H9 (cell line): ENCODE measurements around the gene RABGAP1L. TPM values are rescaled to one million over a fixed set of nuclear protein-coding genes. Genes with fewer than 3 reads are reported as not detected.

Source experiments
- DNase-seq: peaks from one replicate; pipeline ENCODE4 v3.0.0-alpha.2; 2017
- H2AFZ ChIP-seq: one replicate; pipeline ENCODE4 v1.6.1; 2013; ENCODE audit warnings: mild to moderate bottlenecking, low read length, control low read depth, moderate library complexity
- H2AK5ac ChIP-seq: 2 replicates; pipeline ENCODE4 v1.6.1; 2013; ENCODE audit warnings: low read length, control low read depth, mixed read lengths; ENCODE audit not compliant: insufficient read length
- H2BK120ac ChIP-seq: one replicate; pipeline ENCODE4 v1.6.1; 2013; ENCODE audit warnings: low read depth, mild to moderate bottlenecking, low read length, control low read depth, inconsistent platforms; ENCODE audit not compliant: poor library complexity, severe bottlenecking
- H2BK12ac ChIP-seq: 2 replicates; pipeline ENCODE4 v1.6.1; 2013; ENCODE audit warnings: low read length, control low read depth, mixed read lengths, low read depth; ENCODE audit not compliant: insufficient read length
- H2BK15ac ChIP-seq: 2 replicates; pipeline ENCODE4 v1.6.1; 2013; ENCODE audit warnings: low read depth, low read length, control low read depth
- H2BK20ac ChIP-seq: one replicate; pipeline ENCODE4 v1.6.1; 2013; ENCODE audit warnings: low read depth, mild to moderate bottlenecking, low read length, control low read depth, inconsistent platforms; ENCODE audit not compliant: poor library complexity, severe bottlenecking
- H2BK5ac ChIP-seq: 2 replicates; pipeline ENCODE4 v1.6.1; 2013; ENCODE audit warnings: low read length, control low read depth, mixed read lengths; ENCODE audit not compliant: insufficient read length
- H3K14ac ChIP-seq: 2 replicates; pipeline ENCODE4 v1.6.1; 2013; ENCODE audit warnings: low read length, control low read depth; ENCODE audit not compliant: insufficient read depth
- H3K18ac ChIP-seq: 2 replicates; pipeline ENCODE4 v1.6.1; 2013; ENCODE audit warnings: low read depth, mild to moderate bottlenecking, mixed read lengths, low read length, control low read depth; ENCODE audit not compliant: insufficient read length
- H3K23ac ChIP-seq: 2 replicates; pipeline ENCODE4 v1.6.1; 2013; ENCODE audit warnings: low read length, control low read depth, mixed read lengths, low read depth; ENCODE audit not compliant: insufficient read length
- H3K23me2 ChIP-seq: 2 replicates; pipeline ENCODE4 v1.6.1; 2013; ENCODE audit warnings: low read depth, mild to moderate bottlenecking, mixed read lengths, low read length, control low read depth; ENCODE audit not compliant: insufficient read length, poor library complexity, severe bottlenecking
- H3K27ac ChIP-seq: 2 replicates; pipeline ENCODE4 v1.5.1; 2013; ENCODE audit warnings: low read length, control low read depth, mixed read lengths, low read depth; ENCODE audit not compliant: insufficient read length
- H3K27me3 ChIP-seq: 2 replicates; pipeline ENCODE4 v1.6.1; 2013; ENCODE audit warnings: low read length, control low read depth, inconsistent platforms; ENCODE audit not compliant: insufficient read depth
- H3K4ac ChIP-seq: 2 replicates; pipeline ENCODE4 v1.6.1; 2013; ENCODE audit warnings: low read depth, mild to moderate bottlenecking, control low read depth, inconsistent platforms, low read length, moderate library complexity
- H3K4me1 ChIP-seq: 2 replicates; pipeline ENCODE4 v1.6.1; 2013; ENCODE audit warnings: low read length, control low read depth, inconsistent platforms; ENCODE audit not compliant: insufficient read depth
- H3K4me2 ChIP-seq: 2 replicates; pipeline ENCODE4 v1.6.1; 2013; ENCODE audit warnings: low read length, control low read depth, mixed read lengths; ENCODE audit not compliant: insufficient read length, insufficient read depth
- H3K56ac ChIP-seq: 2 replicates; pipeline ENCODE4 v1.6.1; 2013; ENCODE audit warnings: low read depth, mild to moderate bottlenecking, mixed read lengths, low read length, control low read depth; ENCODE audit not compliant: insufficient read length
- H3K79me1 ChIP-seq: 2 replicates; pipeline ENCODE4 v1.6.1; 2013; ENCODE audit warnings: low read depth, mild to moderate bottlenecking, moderate library complexity, low read length, control low read depth, inconsistent platforms; ENCODE audit not compliant: insufficient read depth, poor library complexity, severe bottlenecking
- H3K79me2 ChIP-seq: 2 replicates; pipeline ENCODE4 v1.6.1; 2013; ENCODE audit warnings: low read length, control low read depth, inconsistent platforms; ENCODE audit not compliant: insufficient read depth
- H3K9ac ChIP-seq: 2 replicates; pipeline ENCODE4 v1.6.1; 2013; ENCODE audit warnings: low read length, control low read depth, mixed read lengths; ENCODE audit not compliant: insufficient read length; ENCODE audit errors: extremely low read depth
- H3K9me3 ChIP-seq: one replicate; pipeline ENCODE4 v1.6.1; 2013; ENCODE audit warnings: low read depth, low read length, inconsistent platforms; ENCODE audit not compliant: control insufficient read depth
- H3T11ph ChIP-seq: one replicate; pipeline ENCODE4 v1.6.1; 2013; ENCODE audit warnings: mild to moderate bottlenecking, low read length, control low read depth, inconsistent platforms
- H4K20me1 ChIP-seq: one replicate; pipeline ENCODE4 v1.6.1; 2013; ENCODE audit not compliant: control insufficient read depth, insufficient read length, insufficient read depth
- H4K5ac ChIP-seq: 2 replicates; pipeline ENCODE4 v1.6.1; 2013; ENCODE audit warnings: low read depth, mild to moderate bottlenecking, mixed read lengths, low read length, control low read depth; ENCODE audit not compliant: insufficient read length
- H4K8ac ChIP-seq: replicated peaks from 2 replicates; pipeline ENCODE4 v1.6.1; 2013; ENCODE audit warnings: low read length, control low read depth, mixed read lengths, low read depth; ENCODE audit not compliant: insufficient read length
- H4K91ac ChIP-seq: 2 replicates; pipeline ENCODE4 v1.6.1; 2013; ENCODE audit warnings: low read depth, mild to moderate bottlenecking, moderate library complexity, mixed read lengths, low read length, control low read depth; ENCODE audit not compliant: insufficient read length
- H3K27ac Mint-ChIP-seq, 3 experiments: 2 replicates in 2 of 3; 3 replicates in 1 of 3; pipeline ENCODE4 v1.8.0; 2020 to 2021; ENCODE audit warnings: mixed read lengths in 3 of 3, mild to moderate bottlenecking in 1 of 3, moderate library complexity in 1 of 3
- H3K27me3 Mint-ChIP-seq: 2 replicates; pipeline ENCODE4 v1.8.0; 2021; ENCODE audit warnings: low read depth, mild to moderate bottlenecking, moderate library complexity, mixed read lengths
- H3K36me3 Mint-ChIP-seq, 3 experiments: 2 replicates in 2 of 3; 3 replicates in 1 of 3; pipeline ENCODE4 v1.8.0; 2020 to 2021; ENCODE audit warnings: low read depth in 3 of 3, mixed read lengths in 3 of 3; ENCODE audit not compliant: insufficient read depth in 1 of 3
- H3K4me1 Mint-ChIP-seq, 2 experiments: 2 replicates each; pipeline ENCODE4 v1.8.0; 2020; ENCODE audit warnings: mixed read lengths in 2 of 2
- H3K4me3 Mint-ChIP-seq, 2 experiments: 2 replicates in 1 of 2; 3 replicates in 1 of 2; pipeline ENCODE4 v1.8.0; 2020 to 2021; ENCODE audit warnings: mild to moderate bottlenecking in 2 of 2, mixed read lengths in 2 of 2, moderate library complexity in 1 of 2
- H3K9me3 Mint-ChIP-seq, 2 experiments: 2 replicates in 1 of 2; 3 replicates in 1 of 2; pipeline ENCODE4 v1.8.0; 2020; ENCODE audit warnings: mild to moderate bottlenecking in 2 of 2, mixed read lengths in 2 of 2, moderate library complexity in 1 of 2
- WGBS: extraction: QIAGEN DNeasy Blood & Tissue Kit; methylation state at CpG from one replicate; pipeline ENCODE4 v1.1.7; 2013; ENCODE audit warnings: missing lambda C conversion rate, low lambda C conversion rate, mixed read lengths; ENCODE audit not compliant: insufficient read length; ENCODE audit errors: extremely low coverage; 5-methylcytosine and 5-hydroxymethylcytosine counted together
- total RNA-seq: library from RNA; stranded (reverse); gene quantifications from 2 replicates; pipeline ENCODE4 v1.2.1, GENCODE V29; 2021
- TF ChIP-seq, protein P1 (sequence below): fragments of 200-600 bp; sonication (generic); conservative IDR thresholded peaks from 3 replicates; pipeline ENCODE4 v1.8.0; 2021; ENCODE audit warnings: antibody characterized with exemption, mild to moderate bottlenecking

Gene RABGAP1L
- total RNA-seq, 1 experiment from 2014 or later: 147 TPM

DNA sequence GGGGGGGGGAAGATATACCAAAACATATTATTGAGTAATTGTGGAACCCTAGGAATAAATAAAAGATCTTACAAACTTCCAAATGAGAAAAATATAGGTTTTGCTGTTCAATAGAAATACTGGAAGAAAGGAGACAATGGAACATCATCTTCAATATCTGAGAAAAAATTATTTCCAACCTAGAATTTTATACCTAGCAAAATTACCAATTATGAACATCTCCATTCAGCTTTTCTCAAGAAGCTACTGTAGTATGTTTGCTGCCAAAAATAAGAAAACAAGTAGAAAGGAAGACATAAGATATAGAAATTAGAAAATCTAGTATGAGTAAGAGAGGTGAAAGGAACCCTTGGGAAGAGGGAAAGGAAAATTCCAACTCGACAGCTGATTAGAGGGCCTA, 372.4 kb downstream of the RABGAP1L start:
- H3K18ac ChIP-seq: no peak overlapping the region
- peaks cover 2 to 11% of the 10 kb centered on the region in 2 experiments; a peak in 3 of 5 replicates for H3K9me3 Mint-ChIP-seq
- no peak overlapping the region for H2AK5ac ChIP-seq

More for the DNA sequence above, 372.4 kb downstream of the RABGAP1L start:
- H2BK20ac ChIP-seq: no peak overlapping the region
- DNase-seq: no peak
- no peaks in the 10 kb centered on the region for H3K27me3 Mint-ChIP-seq
- no peak overlapping the region for H3K9ac ChIP-seq
- H3K56ac ChIP-seq: no peak overlapping the region
- H3K4me1 Mint-ChIP-seq: no peaks in the 10 kb centered on the region
- H2BK12ac ChIP-seq: no peak overlapping the region
- no peaks in the 10 kb centered on the region for H3K27me3 ChIP-seq
- H3K4me1 ChIP-seq: no peaks in the 10 kb centered on the region; the same call in 1 of the 2 replicates
- no CpG with 5 or more reads among the region's 1 CpG for WGBS
- no peaks in the 10 kb centered on the region; a peak in 2 of 7 replicates for H3K36me3 Mint-ChIP-seq
- no peaks in the 10 kb centered on the region for H3K9me3 ChIP-seq
- H2BK5ac ChIP-seq: no peak overlapping the region
- no peaks in the 10 kb centered on the region for H3K79me2 ChIP-seq
- H3K4me3 Mint-ChIP-seq: no peak overlapping the region
- H2AFZ ChIP-seq: no peak overlapping the region
- no peak overlapping the region for H4K5ac ChIP-seq
- no peak overlapping the region for H3K4me2 ChIP-seq
- H3K23ac ChIP-seq: no peak overlapping the region
- H4K8ac ChIP-seq: no peak overlapping the region
- no peak overlapping the region for H3K4ac ChIP-seq
- no peak overlapping the region for H3T11ph ChIP-seq
- H3K79me1 ChIP-seq: no peaks in the 10 kb centered on the region
- H4K91ac ChIP-seq: no peak overlapping the region
- no peak overlapping the region for H2BK120ac ChIP-seq
- H3K23me2 ChIP-seq: no peaks in the 10 kb centered on the region
- no peak overlapping the region for H3K27ac Mint-ChIP-seq
- no peaks in the 10 kb centered on the region for H4K20me1 ChIP-seq
- no peak overlapping the region for H3K14ac ChIP-seq
- TF ChIP-seq, protein P1, sequence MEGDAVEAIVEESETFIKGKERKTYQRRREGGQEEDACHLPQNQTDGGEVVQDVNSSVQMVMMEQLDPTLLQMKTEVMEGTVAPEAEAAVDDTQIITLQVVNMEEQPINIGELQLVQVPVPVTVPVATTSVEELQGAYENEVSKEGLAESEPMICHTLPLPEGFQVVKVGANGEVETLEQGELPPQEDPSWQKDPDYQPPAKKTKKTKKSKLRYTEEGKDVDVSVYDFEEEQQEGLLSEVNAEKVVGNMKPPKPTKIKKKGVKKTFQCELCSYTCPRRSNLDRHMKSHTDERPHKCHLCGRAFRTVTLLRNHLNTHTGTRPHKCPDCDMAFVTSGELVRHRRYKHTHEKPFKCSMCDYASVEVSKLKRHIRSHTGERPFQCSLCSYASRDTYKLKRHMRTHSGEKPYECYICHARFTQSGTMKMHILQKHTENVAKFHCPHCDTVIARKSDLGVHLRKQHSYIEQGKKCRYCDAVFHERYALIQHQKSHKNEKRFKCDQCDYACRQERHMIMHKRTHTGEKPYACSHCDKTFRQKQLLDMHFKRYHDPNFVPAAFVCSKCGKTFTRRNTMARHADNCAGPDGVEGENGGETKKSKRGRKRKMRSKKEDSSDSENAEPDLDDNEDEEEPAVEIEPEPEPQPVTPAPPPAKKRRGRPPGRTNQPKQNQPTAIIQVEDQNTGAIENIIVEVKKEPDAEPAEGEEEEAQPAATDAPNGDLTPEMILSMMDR: no peak
- no peak overlapping the region for H2BK15ac ChIP-seq
- no peak overlapping the region for H3K27ac ChIP-seq
